PC-3 (cell line): ENCODE results near the gene PSAP. TPM values are rescaled to one million over a fixed set of nuclear protein-coding genes. Genes with fewer than 3 reads are reported as not detected.
A peak's percentile ranks its signal among the peaks of the same experiment; 100 is the strongest.
"Not testable (repeated sequence)": the region's sequence is repeated elsewhere in the genome, so short reads cannot be mapped to it uniquely, and the experiment has no call there.

ENCODE experiments used
- ATAC-seq: fragments of 200-7000 bp; cut with Tn5 transposase; 2 replicates; pipeline ENCODE4 v1.9.1; 2020; ENCODE audit warnings: mild to moderate bottlenecking, moderate library complexity
- BruUV-seq: library from RNA; stranded (reverse); fragments of 400-500 nt; replicated peaks from 2 replicates; lab custom pipeline; 2021; lab: Mats Ljungman, UMichigan
- CTCF ChIA-PET: fragments of 300-600 bp; sonication (Branson Sonifier 250); formaldehyde crosslinking; loops from one replicate; lab custom pipeline; 2022; ENCODE audit warnings: antibody characterized with exemption; lab: Charles Lee
- POLR2A ChIA-PET: fragments of 300-600 bp; sonication (Branson Sonifier 250); formaldehyde crosslinking; loops from one replicate; lab custom pipeline; 2022; ENCODE audit warnings: antibody characterized with exemption; ENCODE audit not compliant: unreplicated experiment; lab: Charles Lee
- DNase-seq: peaks from one replicate; pipeline ENCODE4 v3.0.0-alpha.2; 2015
- H2AFZ ChIP-seq: fragments of 300-600 bp; sonication (generic); 2 replicates; pipeline ENCODE4 v1.6.0; 2016; ENCODE audit warnings: antibody characterized with exemption, low read length
- H3F3A ChIP-seq: fragments of 300-600 bp; sonication (generic); one replicate; pipeline ENCODE4 v1.6.0; 2017; ENCODE audit warnings: antibody characterized with exemption, low read length, control low read depth, mild to moderate bottlenecking; ENCODE audit not compliant: unreplicated experiment
- H3K27ac ChIP-seq: fragments of 300-600 bp; sonication (generic); 2 replicates; pipeline ENCODE4 v1.5.1; 2016; ENCODE audit warnings: mild to moderate bottlenecking, low read length
- H3K27me3 ChIP-seq: fragments of 300-600 bp; sonication (generic); 2 replicates; pipeline ENCODE4 v1.6.1; 2016; ENCODE audit warnings: low read length, mixed read lengths
- H3K36me3 ChIP-seq: fragments of 300-600 bp; sonication (generic); 2 replicates; pipeline ENCODE4 v1.6.1; 2016; ENCODE audit warnings: low read depth, mixed run types, low read length, mixed read lengths
- H3K4me1 ChIP-seq: fragments of 300-600 bp; sonication (generic); 2 replicates; pipeline ENCODE4 v1.5.1; 2016; ENCODE audit warnings: low read length; ENCODE audit not compliant: insufficient read depth
- H3K4me2 ChIP-seq: fragments of 300-600 bp; sonication (generic); 2 replicates; pipeline ENCODE4 v1.6.0; 2016; ENCODE audit warnings: low read length
- H3K4me3 ChIP-seq: fragments of 300-600 bp; sonication (generic); 2 replicates; pipeline ENCODE4 v1.5.1; 2016; ENCODE audit warnings: mild to moderate bottlenecking, low read length, mixed read lengths
- H3K79me2 ChIP-seq: fragments of 300-600 bp; sonication (generic); 2 replicates; pipeline ENCODE4 v1.6.1; 2017; ENCODE audit warnings: low read length, mixed read lengths
- H3K9ac ChIP-seq: fragments of 300-600 bp; sonication (generic); 2 replicates; pipeline ENCODE4 v1.6.0; 2016; ENCODE audit warnings: mild to moderate bottlenecking, low read length
- H3K9me2 ChIP-seq: fragments of 300-600 bp; sonication (generic); replicated peaks from 2 replicates; pipeline ENCODE4 v1.6.1; 2016; ENCODE audit warnings: mixed run types, low read length, mixed read lengths
- H3K9me3 ChIP-seq: fragments of 300-600 bp; sonication (generic); 2 replicates; pipeline ENCODE4 v1.6.1; 2016; ENCODE audit warnings: low read length, mixed read lengths
- H4K20me1 ChIP-seq: fragments of 300-600 bp; sonication (generic); 2 replicates; pipeline ENCODE4 v1.6.1; 2016; ENCODE audit warnings: low read length, mixed read lengths
- EZH2 ChIP-seq: fragments of 300-600 bp; sonication (generic); IDR thresholded peaks from one replicate; pipeline ENCODE4 v1.6.1; 2017; ENCODE audit warnings: antibody characterized with exemption, mild to moderate bottlenecking, low read length; ENCODE audit not compliant: unreplicated experiment
- EZH2phosphoT487 ChIP-seq: fragments of 300-600 bp; sonication (generic); IDR thresholded peaks from 2 replicates; pipeline ENCODE4 v1.6.1; 2018; ENCODE audit warnings: mild to moderate bottlenecking, antibody characterized with exemption, low read length, borderline replicate concordance
- intact Hi-C: fragments of 100-400 bp; cut with micrococcal nuclease; formaldehyde crosslinking; loops from 2 replicates; pipeline ENCODE4 v1.9.0; 2023
- total RNA-seq: library from RNA; depleted of rRNA; stranded (reverse); fragments of >200 nt; gene quantifications from 2 replicates; pipeline ENCODE4 v1.2.3, GENCODE V29; 2014
- TF ChIP-seq, protein P1 (sequence below): fragments of 300-600 bp; sonication (generic); conservative IDR thresholded peaks from 2 replicates; pipeline ENCODE4 v1.5.1; 2017; ENCODE audit warnings: antibody characterized with exemption, low read depth, mild to moderate bottlenecking, low read length

PSAP gene
- total RNA-seq, 1 experiment from 2014 or later: 334 TPM

DNA sequence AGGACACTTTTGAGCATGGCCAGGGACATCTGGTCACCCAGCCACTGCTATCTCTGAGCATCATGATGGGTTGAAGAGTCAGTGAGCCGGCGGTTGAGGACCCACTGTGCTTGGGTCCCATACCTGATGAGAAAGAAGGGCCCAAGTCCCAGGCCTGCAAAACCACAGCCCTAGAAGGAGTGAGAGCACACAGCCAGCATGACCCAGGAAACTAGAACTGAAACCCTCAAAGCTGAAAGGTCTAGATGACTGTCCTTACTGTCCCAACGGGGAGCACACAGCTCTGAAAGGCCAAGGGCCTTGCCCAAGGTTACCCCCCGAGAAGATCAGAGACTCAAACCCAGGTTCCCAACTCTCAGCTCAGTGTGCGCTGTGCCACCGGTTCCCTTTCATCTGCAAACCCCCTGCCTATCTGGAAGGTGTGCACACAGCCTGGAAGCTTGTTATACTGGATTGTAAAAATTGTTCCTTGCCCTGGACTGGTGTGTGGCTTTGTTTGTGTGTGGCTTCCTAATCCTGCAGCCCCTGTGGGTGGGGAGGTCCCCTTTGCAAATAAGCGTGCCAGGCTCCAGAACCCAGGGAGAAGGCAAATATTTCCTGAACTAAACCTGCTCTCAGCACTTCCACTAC is 22.6 kb upstream of the PSAP start:
- H3K79me2 ChIP-seq: no peaks in the 10 kb centered on the region
- intact Hi-C loops: no loop called here
- DNase-seq (no peak), ATAC-seq (no peak)
- no TSS peak for BruUV-seq
- ChIA-PET POLR2A (interaction anchor here (0.7 kb wide), 1 partner anchor 12 kb away, joined by 8 read pairs; no protein-coding TSS in a partner anchor), CTCF (interaction anchor here (0.6 kb wide), 1 partner anchor 23 kb away, joined by 3 read pairs; the partner anchor contains the start of gene PSAP)
- no peak overlapping the region for H3K4me2 ChIP-seq
- H3K9ac ChIP-seq: no peak overlapping the region
- H3K36me3 ChIP-seq: no peaks in the 10 kb centered on the region
- peaks cover 4% of the 10 kb centered on the region; the same call in 1 of the 2 replicates for H3K4me1 ChIP-seq
- H3K9me2 ChIP-seq: no peaks in the 10 kb centered on the region
- no peaks in the 10 kb centered on the region for H3F3A ChIP-seq
- H4K20me1 ChIP-seq: no peaks in the 10 kb centered on the region
- TF ChIP-seq, protein P1, sequence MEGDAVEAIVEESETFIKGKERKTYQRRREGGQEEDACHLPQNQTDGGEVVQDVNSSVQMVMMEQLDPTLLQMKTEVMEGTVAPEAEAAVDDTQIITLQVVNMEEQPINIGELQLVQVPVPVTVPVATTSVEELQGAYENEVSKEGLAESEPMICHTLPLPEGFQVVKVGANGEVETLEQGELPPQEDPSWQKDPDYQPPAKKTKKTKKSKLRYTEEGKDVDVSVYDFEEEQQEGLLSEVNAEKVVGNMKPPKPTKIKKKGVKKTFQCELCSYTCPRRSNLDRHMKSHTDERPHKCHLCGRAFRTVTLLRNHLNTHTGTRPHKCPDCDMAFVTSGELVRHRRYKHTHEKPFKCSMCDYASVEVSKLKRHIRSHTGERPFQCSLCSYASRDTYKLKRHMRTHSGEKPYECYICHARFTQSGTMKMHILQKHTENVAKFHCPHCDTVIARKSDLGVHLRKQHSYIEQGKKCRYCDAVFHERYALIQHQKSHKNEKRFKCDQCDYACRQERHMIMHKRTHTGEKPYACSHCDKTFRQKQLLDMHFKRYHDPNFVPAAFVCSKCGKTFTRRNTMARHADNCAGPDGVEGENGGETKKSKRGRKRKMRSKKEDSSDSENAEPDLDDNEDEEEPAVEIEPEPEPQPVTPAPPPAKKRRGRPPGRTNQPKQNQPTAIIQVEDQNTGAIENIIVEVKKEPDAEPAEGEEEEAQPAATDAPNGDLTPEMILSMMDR: no peak
- TF ChIP-seq EZH2 (no peak), EZH2phosphoT487 (no peak)
- H3K27ac ChIP-seq: no peak overlapping the region
- no peaks in the 10 kb centered on the region for H3K9me3 ChIP-seq
- no peaks in the 10 kb centered on the region for H3K27me3 ChIP-seq
- no peak overlapping the region for H3K4me3 ChIP-seq
- H2AFZ ChIP-seq: no peak overlapping the region

DNA sequence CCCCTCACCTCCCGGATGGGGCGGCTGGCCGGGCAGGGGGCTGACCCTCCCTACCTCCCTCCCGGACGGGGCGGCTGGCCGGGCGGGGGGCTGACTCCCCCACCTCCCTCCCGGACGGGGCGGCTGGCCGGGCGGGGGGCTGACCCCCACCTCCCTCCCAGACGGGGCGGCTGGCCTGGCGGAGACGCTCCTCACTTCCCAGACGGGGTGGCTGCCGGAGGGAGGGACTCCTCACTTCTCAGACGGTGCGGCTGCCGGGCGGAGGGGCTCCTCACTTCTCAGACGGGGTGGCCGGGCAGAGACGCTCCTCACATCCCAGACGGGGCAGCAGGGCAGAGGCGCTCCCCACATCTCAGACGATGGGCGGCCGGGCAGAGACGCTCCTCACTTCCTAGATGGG is 18.6 kb upstream of the PSAP start:
- BruUV-seq, H3K9me3 ChIP-seq, H3F3A ChIP-seq, DNase-seq, H3K9me2 ChIP-seq, H3K27ac ChIP-seq, intact Hi-C loops, H3K36me3 ChIP-seq, H3K9ac ChIP-seq, POLR2A ChIA-PET, H3K27me3 ChIP-seq, CTCF ChIA-PET, H4K20me1 ChIP-seq, H3K4me3 ChIP-seq, ATAC-seq, H3K79me2 ChIP-seq, H2AFZ ChIP-seq, H3K4me2 ChIP-seq: not testable (repeated sequence)
- peaks cover 12% of the 10 kb centered on the region; the same call in 1 of the 2 replicates for H3K4me1 ChIP-seq

DNA sequence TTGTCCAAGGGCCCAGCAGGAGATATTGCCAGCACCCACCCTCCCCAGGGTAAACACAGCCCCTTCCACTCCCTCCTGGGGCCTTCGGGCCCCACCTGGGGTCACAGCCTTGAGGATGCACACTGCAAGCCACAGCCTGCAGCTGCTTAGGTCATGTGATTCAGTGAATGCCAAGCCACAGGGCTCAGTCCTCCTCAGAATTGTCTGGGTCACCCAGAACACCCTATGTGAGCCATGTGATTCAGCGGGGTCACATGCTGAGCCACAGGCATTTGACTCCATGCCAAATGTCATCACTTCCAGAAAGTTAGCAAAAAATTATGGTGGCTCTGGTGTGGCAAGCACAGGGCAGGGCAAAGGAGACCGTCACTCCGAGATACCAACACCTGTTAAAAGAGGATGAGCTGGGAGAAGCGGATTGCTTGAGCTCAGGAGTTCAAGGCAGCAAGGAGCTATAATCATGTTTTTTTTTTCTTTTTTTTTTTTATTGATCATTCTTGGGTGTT is 17.2 kb upstream of the PSAP start:
- no TSS peak for BruUV-seq
- H3K27me3 ChIP-seq: no peaks in the 10 kb centered on the region
- H3K36me3 ChIP-seq: no peaks in the 10 kb centered on the region
- no peaks in the 10 kb centered on the region for H4K20me1 ChIP-seq
- no peaks in the 10 kb centered on the region for H3K79me2 ChIP-seq
- H2AFZ ChIP-seq: no peak overlapping the region
- peaks cover 12% of the 10 kb centered on the region; the same call in 1 of the 2 replicates for H3K4me1 ChIP-seq
- H3K9me3 ChIP-seq: no peaks in the 10 kb centered on the region
- ChIA-PET CTCF (no interaction called here), POLR2A (no interaction called here)
- H3K27ac ChIP-seq: no peak overlapping the region
- ATAC-seq (0 out of 2 replicates have a peak, but pooled peaks have one; percentile 13), DNase-seq (peak; percentile 43)
- H3K9ac ChIP-seq: no peak overlapping the region
- TF ChIP-seq EZH2 (no peak), EZH2phosphoT487 (no peak)
- TF ChIP-seq, protein P1: no peak
- no peaks in the 10 kb centered on the region for H3K9me2 ChIP-seq
- no peak overlapping the region for H3K4me2 ChIP-seq
- H3K4me3 ChIP-seq: no peak overlapping the region
- intact Hi-C loops: no loop called here
- no peaks in the 10 kb centered on the region for H3F3A ChIP-seq
